Parathyroid adenoma (tissue), 2 donors: ENCODE measurements around the gene MAP4K4.

Experiments
- H2AFZ ChIP-seq: fragments of 300-600 bp; sonication (generic); one replicate; pipeline ENCODE4 v1.7.0; 2017; ENCODE audit warnings: antibody characterized with exemption, mild to moderate bottlenecking
- H3K27ac ChIP-seq: fragments of 300-600 bp; sonication (generic); one replicate; pipeline ENCODE4 v1.7.0; 2017
- H3K27me3 ChIP-seq: fragments of 300-600 bp; sonication (generic); one replicate; pipeline ENCODE4 v1.7.0; 2017; ENCODE audit warnings: low read length; ENCODE audit not compliant: control insufficient read depth, insufficient read depth
- H3K36me3 ChIP-seq: fragments of 300-600 bp; sonication (generic); one replicate; pipeline ENCODE4 v1.7.0; 2017; ENCODE audit warnings: low read length; ENCODE audit not compliant: control insufficient read depth, insufficient read depth
- H3K4me1 ChIP-seq: fragments of 300-600 bp; sonication (generic); one replicate; pipeline ENCODE4 v1.7.0; 2017; ENCODE audit warnings: control low read depth
- H3K4me2 ChIP-seq: fragments of 300-600 bp; sonication (generic); one replicate; pipeline ENCODE4 v1.7.0; 2017; ENCODE audit warnings: low read length
- H3K4me3 ChIP-seq: fragments of 300-600 bp; sonication (generic); one replicate; pipeline ENCODE4 v1.7.0; 2017; ENCODE audit warnings: low read depth, low read length
- H3K79me2 ChIP-seq: fragments of 300-600 bp; sonication (generic); one replicate; pipeline ENCODE4 v1.7.0; 2017; ENCODE audit warnings: control low read depth
- H3K9ac ChIP-seq: fragments of 300-600 bp; sonication (generic); one replicate; pipeline ENCODE4 v1.7.0; 2017; ENCODE audit warnings: mild to moderate bottlenecking
- H3K9me3 ChIP-seq: fragments of 300-600 bp; sonication (generic); one replicate; pipeline ENCODE4 v1.7.0; 2017; ENCODE audit warnings: low read length; ENCODE audit not compliant: control insufficient read depth
- TF ChIP-seq, protein P1 (sequence below): fragments of 300-600 bp; sonication (generic); IDR thresholded peaks from one replicate; pipeline ENCODE4 v1.7.0; 2017; ENCODE audit warnings: antibody characterized with exemption, mild to moderate bottlenecking
- donor health status: primary hyperparathyroidism.

The MAP4K4 gene

GRCh38 chr2:101895039-101895438, 197.5 kb downstream of the MAP4K4 start:
- no peak overlapping the region for H3K4me2 ChIP-seq
- H3K9me3 ChIP-seq = no peaks in the 10 kb centered on the region
- H3K27ac ChIP-seq = no peak overlapping the region
- H3K79me2 ChIP-seq = no peaks in the 10 kb centered on the region
- H3K36me3 ChIP-seq = no peaks in the 10 kb centered on the region
- H3K9ac ChIP-seq = no peak overlapping the region
- H3K4me1 ChIP-seq = no peaks in the 10 kb centered on the region
- TF ChIP-seq, protein P1, sequence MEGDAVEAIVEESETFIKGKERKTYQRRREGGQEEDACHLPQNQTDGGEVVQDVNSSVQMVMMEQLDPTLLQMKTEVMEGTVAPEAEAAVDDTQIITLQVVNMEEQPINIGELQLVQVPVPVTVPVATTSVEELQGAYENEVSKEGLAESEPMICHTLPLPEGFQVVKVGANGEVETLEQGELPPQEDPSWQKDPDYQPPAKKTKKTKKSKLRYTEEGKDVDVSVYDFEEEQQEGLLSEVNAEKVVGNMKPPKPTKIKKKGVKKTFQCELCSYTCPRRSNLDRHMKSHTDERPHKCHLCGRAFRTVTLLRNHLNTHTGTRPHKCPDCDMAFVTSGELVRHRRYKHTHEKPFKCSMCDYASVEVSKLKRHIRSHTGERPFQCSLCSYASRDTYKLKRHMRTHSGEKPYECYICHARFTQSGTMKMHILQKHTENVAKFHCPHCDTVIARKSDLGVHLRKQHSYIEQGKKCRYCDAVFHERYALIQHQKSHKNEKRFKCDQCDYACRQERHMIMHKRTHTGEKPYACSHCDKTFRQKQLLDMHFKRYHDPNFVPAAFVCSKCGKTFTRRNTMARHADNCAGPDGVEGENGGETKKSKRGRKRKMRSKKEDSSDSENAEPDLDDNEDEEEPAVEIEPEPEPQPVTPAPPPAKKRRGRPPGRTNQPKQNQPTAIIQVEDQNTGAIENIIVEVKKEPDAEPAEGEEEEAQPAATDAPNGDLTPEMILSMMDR = no peak
- H3K4me3 ChIP-seq = no peak overlapping the region
- no peaks in the 10 kb centered on the region for H3K27me3 ChIP-seq
- no peak overlapping the region for H2AFZ ChIP-seq

DNA sequence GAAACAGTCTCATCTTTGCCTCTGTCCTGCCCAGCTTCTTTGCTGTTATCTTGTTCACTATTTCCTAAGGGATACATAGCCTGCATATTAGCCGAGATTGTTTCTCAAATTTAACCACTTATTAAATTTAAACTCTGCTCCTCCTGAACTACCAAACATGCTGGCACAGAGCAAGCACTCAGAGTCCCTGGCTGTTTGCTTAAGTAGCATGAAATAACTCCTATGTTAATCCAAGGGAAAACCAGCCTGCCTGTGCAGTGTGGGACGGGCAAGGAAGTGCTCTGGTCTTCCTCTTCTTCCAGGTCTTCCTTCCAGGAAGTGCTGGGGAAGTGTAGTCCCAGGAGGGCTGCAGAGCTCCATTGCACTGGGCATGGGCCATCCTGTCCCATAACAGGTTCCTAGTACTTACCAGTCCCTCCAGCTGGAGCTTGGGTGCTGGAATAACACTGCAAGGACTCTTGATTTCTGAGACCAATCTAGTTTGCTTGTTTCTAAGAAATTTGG, 198.4 kb downstream of the MAP4K4 start:
- Histone ChIP-seq H3K79me2 (no peaks in the 10 kb centered on the region), H3K4me2 (no peak overlapping the region), H3K4me3 (no peak overlapping the region), H3K27me3 (no peaks in the 10 kb centered on the region), H2AFZ (no peak overlapping the region), H3K4me1 (no peaks in the 10 kb centered on the region), H3K9me3 (no peaks in the 10 kb centered on the region), H3K9ac (no peak overlapping the region), H3K36me3 (no peaks in the 10 kb centered on the region), H3K27ac (no peak overlapping the region)
- TF ChIP-seq, protein P1 = no peak

GRCh38 chr2:101897301-101897700, 199.8 kb downstream of the MAP4K4 start:
- Histone ChIP-seq H3K9ac (no peak overlapping the region), H3K4me2 (no peak overlapping the region), H2AFZ (no peak overlapping the region), H3K4me1 (no peaks in the 10 kb centered on the region), H3K36me3 (no peaks in the 10 kb centered on the region), H3K27me3 (no peaks in the 10 kb centered on the region), H3K79me2 (no peaks in the 10 kb centered on the region), H3K9me3 (no peaks in the 10 kb centered on the region), H3K4me3 (no peak overlapping the region), H3K27ac (no peak overlapping the region)
- TF ChIP-seq, protein P1 = no peak

- H3K27ac ChIP-seq = no peak overlapping the region
- H3K4me2 ChIP-seq = no peak overlapping the region
- no peaks in the 10 kb centered on the region for H3K36me3 ChIP-seq
- H3K9ac ChIP-seq = no peak overlapping the region
- no peak overlapping the region for H2AFZ ChIP-seq
- TF ChIP-seq, protein P1 = no peak
- no peaks in the 10 kb centered on the region for H3K9me3 ChIP-seq
- H3K27me3 ChIP-seq = no peaks in the 10 kb centered on the region
- no peak overlapping the region for H3K4me3 ChIP-seq
- H3K79me2 ChIP-seq = no peaks in the 10 kb centered on the region
- no peaks in the 10 kb centered on the region for H3K4me1 ChIP-seq
Observed at GRCh38 chr2:101899265-101899664, 201.8 kb downstream of the MAP4K4 start.

GRCh38 chr2:101899871-101900270, 202.4 kb downstream of the MAP4K4 start:
- Histone ChIP-seq H3K4me2 (no peak overlapping the region), H3K9ac (no peak overlapping the region), H3K9me3 (no peaks in the 10 kb centered on the region), H3K4me1 (no peaks in the 10 kb centered on the region), H3K27me3 (no peaks in the 10 kb centered on the region), H3K79me2 (no peaks in the 10 kb centered on the region), H3K36me3 (no peaks in the 10 kb centered on the region), H3K27ac (no peak overlapping the region), H3K4me3 (no peak overlapping the region), H2AFZ (no peak overlapping the region)
- TF ChIP-seq, protein P1 = no peak
